ENCODE data around the gene CDH4.

The CDH4 gene

GRCh38 chr20:61579908-61580307 is 327.8 kb downstream of the CDH4 start:
- H3K4me3 ChIP-seq (ENCODE audit: low read depth, low read length) = no peak overlapping the region
- no peak for TF ChIP-seq CTCF (IDR thresholded peaks at IDR 0.05; ENCODE audit: low read depth, low read length)

GRCh38 chr20:61580958-61581824 is 329.1 kb downstream of the CDH4 start:
- no peak overlapping the region for H3K4me3 ChIP-seq (ENCODE audit: low read depth, low read length)
- no peak for TF ChIP-seq CTCF (IDR thresholded peaks at IDR 0.05; ENCODE audit: low read depth, low read length)

GRCh38 chr20:61581825-61582188 is 329.7 kb downstream of the CDH4 start:
- no peak for TF ChIP-seq CTCF (IDR thresholded peaks at IDR 0.05; ENCODE audit: low read depth, low read length)
- no peak overlapping the region for H3K4me3 ChIP-seq (ENCODE audit: low read depth, low read length)

- no peak for TF ChIP-seq CTCF (IDR thresholded peaks at IDR 0.05; ENCODE audit: low read depth, low read length)
Observed at GRCh38 chr20:61582196-61582923, 330.3 kb downstream of the CDH4 start.

GRCh38 chr20:61583356-61583755 is 331.3 kb downstream of the CDH4 start:
- no peak for TF ChIP-seq CTCF (IDR thresholded peaks at IDR 0.05; ENCODE audit: low read depth, low read length)
- no peak overlapping the region for H3K4me3 ChIP-seq (ENCODE audit: low read depth, low read length)

More at GRCh38 chr20:61582196-61582923, 330.3 kb downstream of the CDH4 start:
- H3K4me3 ChIP-seq (ENCODE audit: low read depth, low read length) = no peak overlapping the region

GRCh38 chr20:61584851-61585250 is 332.8 kb downstream of the CDH4 start:
- no peak for TF ChIP-seq CTCF (IDR thresholded peaks at IDR 0.05; ENCODE audit: low read depth, low read length)
- no peak overlapping the region for H3K4me3 ChIP-seq (ENCODE audit: low read depth, low read length)

- TF ChIP-seq CTCF (IDR thresholded peaks at IDR 0.05; ENCODE audit: low read depth, low read length) = no peak
- H3K4me3 ChIP-seq (ENCODE audit: low read depth, low read length) = no peak overlapping the region
Observed at GRCh38 chr20:61585764-61586163, 333.7 kb downstream of the CDH4 start.
